PC-9 (cell line): Measurements from ENCODE around the gene ATP1A2. TPM values are rescaled to one million over a fixed set of nuclear protein-coding genes. Genes with fewer than 3 reads are reported as not detected.

Experiments used
- BruUV-seq: library from RNA; stranded (reverse); fragments of 400-500 nt; replicated peaks from 2 replicates; lab custom pipeline; 2021; lab: Mats Ljungman, UMichigan
- CTCF ChIA-PET: fragments of 300-600 bp; sonication (Branson Sonifier 250); formaldehyde crosslinking; loops from one replicate; lab custom pipeline; 2022; ENCODE audit warnings: antibody characterized with exemption; lab: Charles Lee
- POLR2A ChIA-PET: fragments of 300-600 bp; sonication (Branson Sonifier 250); formaldehyde crosslinking; loops from one replicate; lab custom pipeline; 2022; ENCODE audit warnings: antibody characterized with exemption; ENCODE audit not compliant: unreplicated experiment; lab: Charles Lee
- DNase-seq, 2 experiments: peaks; one replicate each; pipeline versions ENCODE4 v3.0.0 to v3.0.0-alpha.2; 2015 to 2022; ENCODE audit warnings: mixed read lengths in 1 of 2
- H2AFZ ChIP-seq: fragments of 200-600 bp; sonication (generic); 2 replicates; pipeline ENCODE4 v1.8.1; 2017; ENCODE audit warnings: antibody characterized with exemption
- H3F3A ChIP-seq: fragments of 200-600 bp; sonication (generic); 2 replicates; pipeline ENCODE4 v1.8.1; 2017; ENCODE audit warnings: antibody characterized with exemption, mild to moderate bottlenecking, low read depth; ENCODE audit not compliant: insufficient read depth
- H3K27ac ChIP-seq: fragments of 200-600 bp; sonication (generic); 2 replicates; pipeline ENCODE4 v1.6.1; 2016; ENCODE audit warnings: mixed run types
- H3K27me3 ChIP-seq: fragments of 200-600 bp; sonication (generic); 2 replicates; pipeline ENCODE4 v1.6.1; 2016; ENCODE audit warnings: low read depth, mixed run types; ENCODE audit not compliant: insufficient read depth
- H3K36me3 ChIP-seq: fragments of 200-600 bp; sonication (generic); 2 replicates; pipeline ENCODE4 v1.6.1; 2016; ENCODE audit warnings: low read depth, mixed run types
- H3K4me1 ChIP-seq: fragments of 200-600 bp; sonication (generic); replicated peaks from 2 replicates; pipeline ENCODE4 v1.6.1; 2016; ENCODE audit warnings: mixed run types; ENCODE audit not compliant: insufficient read depth
- H3K4me2 ChIP-seq: fragments of 200-600 bp; sonication (generic); 2 replicates; pipeline ENCODE4 v1.6.1; 2017; ENCODE audit warnings: mixed run types
- H3K4me3 ChIP-seq: fragments of 200-600 bp; sonication (generic); 2 replicates; pipeline ENCODE4 v1.6.1; 2016; ENCODE audit warnings: mixed run types
- H3K79me2 ChIP-seq: fragments of 200-600 bp; sonication (generic); 2 replicates; pipeline ENCODE4 v1.6.1; 2017; ENCODE audit warnings: low read depth, mixed run types
- H3K9me2 ChIP-seq: fragments of 200-600 bp; sonication (generic); 2 replicates; pipeline ENCODE4 v1.8.1; 2017; ENCODE audit warnings: mild to moderate bottlenecking; ENCODE audit not compliant: insufficient read depth
- H3K9me3 ChIP-seq: fragments of 200-600 bp; sonication (generic); 2 replicates; pipeline ENCODE4 v1.8.1; 2016; ENCODE audit warnings: low read depth; ENCODE audit not compliant: insufficient read depth
- H4K20me1 ChIP-seq: fragments of 200-600 bp; sonication (generic); 2 replicates; pipeline ENCODE4 v1.8.1; 2017; ENCODE audit not compliant: insufficient read depth
- EZH2 ChIP-seq: fragments of 200-600 bp; sonication (generic); IDR thresholded peaks from 2 replicates; pipeline ENCODE4 v1.8.0; 2017; ENCODE audit warnings: antibody characterized with exemption, low read depth
- intact Hi-C: fragments of 100-400 bp; cut with micrococcal nuclease; formaldehyde crosslinking; loops from one replicate; pipeline ENCODE4 v1.10.0; 2022; ENCODE audit not compliant: unreplicated experiment
- total RNA-seq: library from RNA; stranded (reverse); gene quantifications from 2 replicates; pipeline ENCODE4 v1.2.3, GENCODE V29; 2021
- TF ChIP-seq, protein P1 (sequence below): fragments of 200-600 bp; sonication (generic); conservative IDR thresholded peaks from 2 replicates; pipeline ENCODE4 v1.6.1; 2017; ENCODE audit warnings: mixed run types, antibody characterized with exemption, mild to moderate bottlenecking, moderate library complexity

ATP1A2 gene
- total RNA-seq, 1 experiment from 2014 or later = 1.1 TPM

DNA sequence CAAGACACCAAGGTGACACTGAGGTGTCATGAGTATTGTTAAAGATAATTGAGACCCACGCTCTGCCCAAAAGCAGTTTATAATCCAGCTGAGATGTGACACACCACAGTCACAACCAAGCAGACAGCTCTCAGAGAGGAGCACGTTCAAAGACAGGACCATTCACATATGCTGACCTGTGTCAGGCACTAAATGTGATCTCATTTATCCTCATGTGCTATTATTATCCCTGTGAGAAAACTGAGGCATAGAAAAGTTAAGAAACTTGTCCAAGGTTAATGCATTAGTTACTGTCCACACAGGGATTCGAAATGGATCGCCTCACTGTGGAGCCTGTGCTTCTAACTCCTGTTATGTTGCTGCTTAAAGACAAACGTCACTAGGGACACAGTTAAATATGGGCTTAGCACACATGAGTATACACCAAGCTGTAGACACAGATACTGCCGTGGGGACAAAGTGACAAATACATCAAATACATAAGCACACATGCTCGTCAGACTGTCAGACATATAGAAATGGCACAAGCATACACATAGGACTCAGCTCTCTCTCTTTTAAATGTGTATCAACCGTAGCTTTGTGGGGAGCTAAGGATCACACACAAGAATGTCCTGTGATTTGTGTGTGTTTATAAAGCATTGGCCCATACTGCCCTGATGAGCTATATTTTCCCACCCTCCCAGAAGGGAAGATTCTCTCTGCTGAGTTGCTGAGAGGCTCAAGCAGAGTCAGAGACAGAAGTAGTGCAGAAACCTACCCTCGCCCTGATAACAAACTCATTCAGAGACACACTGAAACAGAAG, 13.6 kb upstream of the ATP1A2 start:
- POLR2A ChIA-PET = no interaction called here

DNA sequence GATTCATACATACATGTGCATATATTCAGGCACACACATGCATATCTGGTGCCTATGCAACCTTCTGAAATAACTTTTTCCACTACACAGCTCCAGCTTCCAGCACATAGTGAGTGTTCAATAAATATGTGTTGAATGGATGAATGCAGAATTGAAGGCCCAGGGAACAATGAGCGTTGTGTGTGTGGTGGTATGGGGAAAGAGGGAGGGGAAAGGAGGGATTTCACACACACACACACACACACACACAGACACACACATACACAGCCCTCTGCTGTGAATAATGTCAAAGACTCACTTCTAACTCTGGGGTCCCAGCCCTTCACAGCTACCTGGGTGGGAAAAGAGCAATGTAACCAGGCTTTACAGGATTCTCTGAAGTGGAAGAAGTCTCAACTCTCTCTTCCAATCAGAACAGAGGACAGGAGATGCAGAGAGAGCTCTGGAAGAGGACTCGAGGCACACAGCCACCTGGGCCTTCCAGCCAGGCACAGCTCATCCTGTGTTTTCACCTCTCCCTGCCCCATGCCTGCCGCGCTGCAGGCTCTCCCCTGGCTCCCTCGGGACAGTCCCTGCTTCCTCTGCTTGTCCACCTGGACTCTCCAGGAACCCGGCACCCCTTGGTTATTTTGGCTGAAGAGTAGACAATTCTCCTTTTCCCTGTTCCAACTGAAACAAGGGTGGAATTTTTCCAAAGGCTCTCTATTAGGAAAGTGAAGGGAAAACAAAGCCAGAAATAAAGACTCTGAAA, 11.7 kb upstream of the ATP1A2 start:
- no peak overlapping the region for H3K4me3 ChIP-seq
- no peak overlapping the region for H3K4me2 ChIP-seq
- CTCF ChIA-PET = interaction anchor here (1.1 kb wide), 1 partner anchor 148 kb away, joined by 4 read pairs; no protein-coding TSS in a partner anchor
- H3F3A ChIP-seq = peaks cover 13% of the 10 kb centered on the region; the same call in 1 of the 2 replicates
- H3K9me2 ChIP-seq = no peaks in the 10 kb centered on the region
- no peaks in the 10 kb centered on the region for H3K9me3 ChIP-seq
- intact Hi-C loops = no loop called here
- H2AFZ ChIP-seq = no peak overlapping the region
- POLR2A ChIA-PET = interaction anchor here (0.7 kb wide), 1 partner anchor 144 kb away, joined by 3 read pairs; no protein-coding TSS in a partner anchor
- no peak overlapping the region for H3K27ac ChIP-seq
- no peak for DNase-seq
- H3K36me3 ChIP-seq = no peaks in the 10 kb centered on the region
- no TSS peak for BruUV-seq
- no peaks in the 10 kb centered on the region for H4K20me1 ChIP-seq
- TF ChIP-seq, protein P1, sequence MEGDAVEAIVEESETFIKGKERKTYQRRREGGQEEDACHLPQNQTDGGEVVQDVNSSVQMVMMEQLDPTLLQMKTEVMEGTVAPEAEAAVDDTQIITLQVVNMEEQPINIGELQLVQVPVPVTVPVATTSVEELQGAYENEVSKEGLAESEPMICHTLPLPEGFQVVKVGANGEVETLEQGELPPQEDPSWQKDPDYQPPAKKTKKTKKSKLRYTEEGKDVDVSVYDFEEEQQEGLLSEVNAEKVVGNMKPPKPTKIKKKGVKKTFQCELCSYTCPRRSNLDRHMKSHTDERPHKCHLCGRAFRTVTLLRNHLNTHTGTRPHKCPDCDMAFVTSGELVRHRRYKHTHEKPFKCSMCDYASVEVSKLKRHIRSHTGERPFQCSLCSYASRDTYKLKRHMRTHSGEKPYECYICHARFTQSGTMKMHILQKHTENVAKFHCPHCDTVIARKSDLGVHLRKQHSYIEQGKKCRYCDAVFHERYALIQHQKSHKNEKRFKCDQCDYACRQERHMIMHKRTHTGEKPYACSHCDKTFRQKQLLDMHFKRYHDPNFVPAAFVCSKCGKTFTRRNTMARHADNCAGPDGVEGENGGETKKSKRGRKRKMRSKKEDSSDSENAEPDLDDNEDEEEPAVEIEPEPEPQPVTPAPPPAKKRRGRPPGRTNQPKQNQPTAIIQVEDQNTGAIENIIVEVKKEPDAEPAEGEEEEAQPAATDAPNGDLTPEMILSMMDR = no peak
- TF ChIP-seq EZH2 = no peak
- H3K79me2 ChIP-seq = no peaks in the 10 kb centered on the region
- no peaks in the 10 kb centered on the region for H3K27me3 ChIP-seq
- H3K4me1 ChIP-seq = peaks cover 19% of the 10 kb centered on the region

More for the DNA sequence above, 13.6 kb upstream of the ATP1A2 start:
- no peaks in the 10 kb centered on the region for H3K36me3 ChIP-seq
- H3K4me2 ChIP-seq = peak overlapping the region; percentile 65; the same call in 1 of the 2 replicates
- H3K9me2 ChIP-seq = no peaks in the 10 kb centered on the region
- no peak overlapping the region for H3K4me3 ChIP-seq
- no peak for TF ChIP-seq EZH2
- TF ChIP-seq, protein P1 = no peak
- peaks cover 13% of the 10 kb centered on the region; the same call in 1 of the 2 replicates for H3F3A ChIP-seq
- no TSS peak for BruUV-seq
- no peak overlapping the region for H3K27ac ChIP-seq
- no peak overlapping the region for H2AFZ ChIP-seq
- no peaks in the 10 kb centered on the region for H4K20me1 ChIP-seq
- H3K9me3 ChIP-seq = no peaks in the 10 kb centered on the region
- intact Hi-C loops = loop anchor here (1.0 kb wide), 8 partner anchors 22 to 314 kb away; no protein-coding TSS in a partner anchor
- no peak for DNase-seq
- peaks cover 22% of the 10 kb centered on the region for H3K4me1 ChIP-seq
- CTCF ChIA-PET = interaction anchor here (0.6 to 2.2 kb wide), 6 partner anchors 91 to 190 kb away, joined by 3 to 25 read pairs (median 4); no protein-coding TSS in a partner anchor
- H3K79me2 ChIP-seq = no peaks in the 10 kb centered on the region; the same call in 1 of the 2 replicates
- H3K27me3 ChIP-seq = no peaks in the 10 kb centered on the region

DNA sequence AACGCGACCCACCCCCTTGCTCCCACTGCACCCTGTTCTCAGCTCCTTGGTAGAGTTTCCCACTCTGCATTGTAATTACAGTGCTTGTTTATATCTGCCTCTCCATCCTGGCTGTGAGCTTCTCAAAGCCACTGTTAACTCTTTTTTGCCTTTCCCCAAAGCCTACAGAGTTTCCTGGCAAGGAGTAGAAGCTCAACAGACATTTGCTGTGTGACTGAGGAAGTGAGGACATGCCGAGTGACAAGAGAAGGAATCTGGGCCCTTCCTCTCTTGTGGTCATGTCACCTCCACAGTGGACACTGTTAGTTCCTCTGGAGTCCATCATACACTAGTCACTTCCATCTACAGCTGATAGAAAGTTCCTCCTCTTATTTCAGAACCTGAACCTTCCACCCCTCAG, 11.1 kb upstream of the ATP1A2 start:
- Histone ChIP-seq H3K4me3 (no peak overlapping the region), H3K9me2 (no peaks in the 10 kb centered on the region), H3K27me3 (no peaks in the 10 kb centered on the region), H3K27ac (no peak overlapping the region), H2AFZ (no peak overlapping the region), H3K36me3 (no peaks in the 10 kb centered on the region), H4K20me1 (no peaks in the 10 kb centered on the region), H3K79me2 (no peaks in the 10 kb centered on the region), H3K4me1 (peaks cover 20% of the 10 kb centered on the region), H3K4me2 (no peak overlapping the region), H3F3A (peaks cover 11% of the 10 kb centered on the region; the same call in 1 of the 2 replicates), H3K9me3 (no peaks in the 10 kb centered on the region)
- intact Hi-C loops = no loop called here
- no peak for DNase-seq
- ChIA-PET CTCF (interaction anchor here (1.1 kb wide), 1 partner anchor 148 kb away, joined by 4 read pairs; no protein-coding TSS in a partner anchor), POLR2A (interaction anchor here (0.7 kb wide), 1 partner anchor 143 kb away, joined by 3 read pairs; no protein-coding TSS in a partner anchor)
- no TSS peak for BruUV-seq
- TF ChIP-seq EZH2 = no peak
